ENCODE measurements around the gene UCK1. TPM values are rescaled to one million over a fixed set of nuclear protein-coding genes. Genes with fewer than 3 reads are reported as not detected.

UCK1 gene
- total RNA-seq, 1 donor from 2014 or later: 32.4 TPM

- Mint-ChIP-seq H3K9me3 (ENCODE audit: low read depth) (no peaks in the 10 kb centered on the region), H3K27me3 (no peaks in the 10 kb centered on the region), H3K4me3 (ENCODE audit: low read depth) (peak within 1 kb of the TSS; percentile 84), H3K27ac (peak within 1 kb of the TSS; percentile 93), H3K4me1 (ENCODE audit: low read depth) (peaks cover 12% of the 10 kb centered on the region), H3K36me3 (ENCODE audit: insufficient read depth) (peaks cover 6% of the 10 kb centered on the region)
- peak; percentile 84 for DNase-seq (ENCODE audit: low spot score, unreplicated experiment)
- no peak for TF ChIP-seq CTCF (IDR thresholded peaks at IDR 0.05; ENCODE audit: unreplicated experiment)
Measured at GRCh38 chr9:131502781-131503625, 28.1 kb downstream of the UCK1 start, which contains the start of gene POMT1. POMT1 (plus strand) TSS chr9:131502918; CDS start chr9:131504219, 1,301 bp downstream.

GRCh38 chr9:131500939-131501541 is 30.0 kb downstream of the UCK1 start:
- H3K27me3 Mint-ChIP-seq: no peaks in the 10 kb centered on the region
- no peak for DNase-seq (ENCODE audit: low spot score, unreplicated experiment)
- peaks cover 8% of the 10 kb centered on the region for H3K36me3 Mint-ChIP-seq (ENCODE audit: insufficient read depth)
- H3K4me3 Mint-ChIP-seq (ENCODE audit: low read depth): peak overlapping the region; percentile 84
- no peak for TF ChIP-seq CTCF (IDR thresholded peaks at IDR 0.05; ENCODE audit: unreplicated experiment)
- H3K9me3 Mint-ChIP-seq (ENCODE audit: low read depth): no peaks in the 10 kb centered on the region
- peak overlapping the region; percentile 86 for H3K27ac Mint-ChIP-seq
- H3K4me1 Mint-ChIP-seq (ENCODE audit: low read depth): peaks cover 12% of the 10 kb centered on the region

GRCh38 chr9:131500377-131500776 is 30.7 kb downstream of the UCK1 start:
- no peaks in the 10 kb centered on the region for H3K9me3 Mint-ChIP-seq (ENCODE audit: low read depth)
- peak overlapping the region; percentile 7 for H3K4me3 Mint-ChIP-seq (ENCODE audit: low read depth)
- H3K36me3 Mint-ChIP-seq (ENCODE audit: insufficient read depth): peaks cover 8% of the 10 kb centered on the region
- H3K27ac Mint-ChIP-seq: peak overlapping the region; percentile 86
- H3K27me3 Mint-ChIP-seq: no peaks in the 10 kb centered on the region
- DNase-seq (ENCODE audit: low spot score, unreplicated experiment): no peak
- no peak for TF ChIP-seq CTCF (IDR thresholded peaks at IDR 0.05; ENCODE audit: unreplicated experiment)
- H3K4me1 Mint-ChIP-seq (ENCODE audit: low read depth): peaks cover 12% of the 10 kb centered on the region

- no peak for TF ChIP-seq CTCF (IDR thresholded peaks at IDR 0.05; ENCODE audit: unreplicated experiment)
- DNase-seq (ENCODE audit: low spot score, unreplicated experiment): no peak
- Mint-ChIP-seq H3K4me1 (ENCODE audit: low read depth) (peaks cover 10% of the 10 kb centered on the region), H3K27me3 (no peaks in the 10 kb centered on the region), H3K36me3 (ENCODE audit: insufficient read depth) (peaks cover 10% of the 10 kb centered on the region), H3K9me3 (ENCODE audit: low read depth) (no peaks in the 10 kb centered on the region), H3K27ac (peak overlapping the region; percentile 79), H3K4me3 (ENCODE audit: low read depth) (no peak overlapping the region)
Measured at GRCh38 chr9:131499254-131499767, 31.8 kb downstream of the UCK1 start.

- Mint-ChIP-seq H3K4me3 (ENCODE audit: low read depth) (no peak overlapping the region), H3K27me3 (no peaks in the 10 kb centered on the region), H3K4me1 (ENCODE audit: low read depth) (no peaks in the 10 kb centered on the region), H3K27ac (peak overlapping the region; percentile 86), H3K36me3 (ENCODE audit: insufficient read depth) (peaks cover 13% of the 10 kb centered on the region), H3K9me3 (ENCODE audit: low read depth) (no peaks in the 10 kb centered on the region)
- DNase-seq (ENCODE audit: low spot score, unreplicated experiment): no peak
- TF ChIP-seq CTCF (IDR thresholded peaks at IDR 0.05; ENCODE audit: unreplicated experiment): no peak
Measured at GRCh38 chr9:131496844-131497405, 34.1 kb downstream of the UCK1 start.

All from progenitor cell of endocrine pancreas (in vitro differentiated cells).